Left ventricle myocardium inferior (tissue), 1 donor: ENCODE results near the gene VRK1. TPM values are rescaled to one million over a fixed set of nuclear protein-coding genes. Genes with fewer than 3 reads are reported as not detected.

Experiments
- DNase-seq: peaks from one replicate; pipeline ENCODE4 v3.0.0-alpha.2; 2020
- H3K27ac ChIP-seq: fragments of 200-600 bp; replicated peaks from 2 replicates; pipeline ENCODE4 v1.8.0; 2021
- H3K27me3 ChIP-seq: fragments of 200-600 bp; 2 replicates; pipeline ENCODE4 v1.8.0; 2021; ENCODE audit warnings: low read depth
- H3K36me3 ChIP-seq: fragments of 200-600 bp; 2 replicates; pipeline ENCODE4 v1.8.0; 2021
- H3K4me1 ChIP-seq: fragments of 200-600 bp; 2 replicates; pipeline ENCODE4 v1.8.0; 2021
- H3K4me3 ChIP-seq: fragments of 200-600 bp; 2 replicates; pipeline ENCODE4 v1.8.0; 2021; ENCODE audit warnings: mild to moderate bottlenecking, moderate library complexity
- H3K9me3 ChIP-seq: fragments of 200-600 bp; replicated peaks from 2 replicates; pipeline ENCODE4 v1.8.0; 2021
- CTCF ChIP-seq: fragments of 200-600 bp; IDR thresholded peaks from 2 replicates; pipeline ENCODE4 v1.8.0; 2021; ENCODE audit warnings: antibody characterized with exemption, mild to moderate bottlenecking, borderline replicate concordance
- intact Hi-C: fragments of 100-400 bp; cut with micrococcal nuclease; formaldehyde crosslinking; loops from one replicate; pipeline ENCODE4 v1.11.0; 2022
- total RNA-seq: library from RNA; stranded (reverse); fragmentation: NEBNext Ultra II Directional; extraction: Animal tissue kit (Norgen Biotek cat#: 25700); gene quantifications from one replicate; pipeline ENCODE4 v1.2.1, GENCODE V29; 2021
- donor health status: DM: no; HTN: yes; CAD: no; lungs with severe emphysema.

The VRK1 gene
- total RNA-seq, 1 donor from 2014 or later: 6.5 TPM

- DNase-seq: no peak
- Histone ChIP-seq H3K36me3 (no peaks in the 10 kb centered on the region), H3K27me3 (no peaks in the 10 kb centered on the region), H3K27ac (no peak overlapping the region), H3K4me3 (no peak overlapping the region), H3K4me1 (peaks cover 15% of the 10 kb centered on the region), H3K9me3 (no peaks in the 10 kb centered on the region)
- TF ChIP-seq CTCF: no peak
- intact Hi-C loops: no loop called here
These were observed 1.9 kb upstream of the VRK1 start for GRCh38 chr14:96795109-96795828.

- Histone ChIP-seq H3K27ac (peak overlapping the region; percentile 60), H3K4me3 (peak overlapping the region; percentile 96), H3K4me1 (peaks cover 15% of the 10 kb centered on the region), H3K36me3 (no peaks in the 10 kb centered on the region), H3K27me3 (no peaks in the 10 kb centered on the region), H3K9me3 (no peaks in the 10 kb centered on the region)
- intact Hi-C loops: no loop called here
- no peak for TF ChIP-seq CTCF
- DNase-seq: peak; percentile 15
These were observed 584 bp downstream of the VRK1 start for GRCh38 chr14:96797582-96798349.

GRCh38 chr14:96798956-96799355 is 1.8 kb downstream of the VRK1 start:
- peaks cover 15% of the 10 kb centered on the region for H3K4me1 ChIP-seq
- no peak for TF ChIP-seq CTCF
- no peak for DNase-seq
- no peaks in the 10 kb centered on the region for H3K36me3 ChIP-seq
- H3K27ac ChIP-seq: no peak overlapping the region
- intact Hi-C loops: no loop called here
- H3K9me3 ChIP-seq: no peaks in the 10 kb centered on the region
- no peak overlapping the region for H3K4me3 ChIP-seq
- H3K27me3 ChIP-seq: no peaks in the 10 kb centered on the region

- Histone ChIP-seq H3K36me3 (no peaks in the 10 kb centered on the region), H3K4me3 (no peak overlapping the region), H3K27me3 (no peaks in the 10 kb centered on the region), H3K9me3 (no peaks in the 10 kb centered on the region), H3K27ac (no peak overlapping the region), H3K4me1 (peaks cover 15% of the 10 kb centered on the region)
- intact Hi-C loops: no loop called here
- no peak for DNase-seq
- no peak for TF ChIP-seq CTCF
These were observed 2.4 kb downstream of the VRK1 start for GRCh38 chr14:96799489-96800054.

- DNase-seq: no peak
- H3K4me3 ChIP-seq: no peak overlapping the region
- intact Hi-C loops: no loop called here
These were observed 4.7 kb downstream of the VRK1 start for GRCh38 chr14:96801931-96802330.

More at GRCh38 chr14:96801931-96802330, 4.7 kb downstream of the VRK1 start:
- Histone ChIP-seq H3K27ac (no peak overlapping the region), H3K27me3 (no peaks in the 10 kb centered on the region), H3K4me1 (peaks cover 33% of the 10 kb centered on the region), H3K36me3 (no peaks in the 10 kb centered on the region), H3K9me3 (no peaks in the 10 kb centered on the region)
- no peak for TF ChIP-seq CTCF
